ENCODE data around the gene EPAS1. TPM values are rescaled to one million over a fixed set of nuclear protein-coding genes. Genes with fewer than 3 reads are reported as not detected.
A peak's percentile ranks its signal among the peaks of the same experiment; 100 is the strongest.

EPAS1 gene
- total RNA-seq, 4 donors from 2014 or later = 102 to 260 (median 167) TPM

- Histone ChIP-seq H3K27ac (no peak overlapping the region), H3K27me3 (no peaks in the 10 kb centered on the region), H3K9me3 (no peaks in the 10 kb centered on the region), H3K4me3 (no peak overlapping the region), H3K36me3 (peaks cover 0 to 5% (median 0%) of the 10 kb centered on the region in 4 donors), H3K4me1 (no peaks in the 10 kb centered on the region)
- DNase-seq = no peak
- TF ChIP-seq CTCF (IDR thresholded peaks at IDR 0.05) (no peak), POLR2AphosphoS5 (IDR thresholded peaks at IDR 0.05) (peak in 1 of 3 donors; percentile 9), EP300 (IDR thresholded peaks at IDR 0.05; ENCODE audit: low read depth) (no peak), POLR2A (IDR thresholded peaks at IDR 0.05) (no peak)
- intact Hi-C loops (cut with DNase I; ENCODE audit: low total_unique reads) = no loop called here
- in situ Hi-C loops (cut with MboI; ENCODE audit: low pct_ligation_motif_present in 1 of 4, low pct_unique_long_range_greater_than_20kb in 1 of 4, low sequenced_read_pairs in 3 of 4) = no loop called here
- 79% methylated on average over 5 of the region's 5 CpGs; no CpG with 5 or more reads in 1 of the 2 donors for WGBS, 2 donors (ENCODE audit: low coverage in 1 of 2)
Observed at GRCh38 chr2:46388881-46389280, 91.7 kb downstream of the EPAS1 start.

DNA sequence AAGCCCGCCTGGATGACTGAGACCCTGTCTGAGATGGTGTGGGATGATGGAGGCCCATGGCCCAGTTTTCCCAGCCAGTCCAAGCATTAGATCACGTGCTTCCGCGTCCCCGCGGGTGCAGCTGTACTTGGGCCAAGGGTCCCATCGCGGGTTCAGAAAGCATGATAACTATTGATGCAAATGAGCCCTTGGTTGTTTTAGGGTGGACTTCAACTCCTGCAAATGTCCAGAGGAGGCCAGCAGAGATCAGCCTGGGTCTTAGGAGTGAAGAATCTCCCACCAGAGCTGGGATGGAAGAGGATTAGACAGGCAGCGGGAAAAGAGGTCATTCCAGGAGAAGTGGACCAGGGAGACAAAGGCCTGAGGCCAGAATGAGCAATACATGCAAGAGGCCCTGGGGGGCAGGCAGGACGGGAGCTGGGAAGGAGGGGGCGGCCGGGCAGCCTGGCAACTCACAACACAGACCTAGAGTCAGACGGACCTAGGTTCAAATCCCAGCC lies 92.3 kb downstream of the EPAS1 start:
- DNase-seq = no peak
- in situ Hi-C loops (cut with MboI; ENCODE audit: low pct_ligation_motif_present in 1 of 4, low pct_unique_long_range_greater_than_20kb in 1 of 4, low sequenced_read_pairs in 3 of 4) = no loop called here
- intact Hi-C loops (cut with DNase I; ENCODE audit: low total_unique reads) = no loop called here
- Histone ChIP-seq H3K27ac (no peak overlapping the region), H3K9me3 (no peaks in the 10 kb centered on the region), H3K4me1 (no peaks in the 10 kb centered on the region), H3K27me3 (no peaks in the 10 kb centered on the region), H3K4me3 (no peak overlapping the region), H3K36me3 (peaks cover 0 to 5% (median 0%) of the 10 kb centered on the region in 4 donors)
- TF ChIP-seq EP300 (IDR thresholded peaks at IDR 0.05; ENCODE audit: low read depth) = no peak
- no peak for TF ChIP-seq POLR2A (IDR thresholded peaks at IDR 0.05)
- no peak for TF ChIP-seq CTCF (IDR thresholded peaks at IDR 0.05)
- no peak for TF ChIP-seq POLR2AphosphoS5 (IDR thresholded peaks at IDR 0.05)
- WGBS, 2 donors (ENCODE audit: low coverage in 1 of 2) = 89 to 100% methylated on average over 3 to 13 of the region's 13 CpGs

- H3K4me1 ChIP-seq = no peaks in the 10 kb centered on the region
- TF ChIP-seq EP300 (IDR thresholded peaks at IDR 0.05; ENCODE audit: low read depth) (no peak), CTCF (IDR thresholded peaks at IDR 0.05) (no peak), POLR2AphosphoS5 (IDR thresholded peaks at IDR 0.05) (no peak), POLR2A (IDR thresholded peaks at IDR 0.05) (no peak)
- intact Hi-C loops (cut with DNase I; ENCODE audit: low total_unique reads) = no loop called here
- in situ Hi-C loops (cut with MboI; ENCODE audit: low pct_ligation_motif_present in 1 of 4, low pct_unique_long_range_greater_than_20kb in 1 of 4, low sequenced_read_pairs in 3 of 4) = no loop called here
- H3K4me3 ChIP-seq = no peak overlapping the region
- H3K27ac ChIP-seq = no peak overlapping the region
- no peaks in the 10 kb centered on the region for H3K9me3 ChIP-seq
- WGBS, 2 donors (ENCODE audit: low coverage in 1 of 2) = 86 to 93% methylated on average over 3 of the region's 3 CpGs
- no peak for DNase-seq
- H3K27me3 ChIP-seq = no peaks in the 10 kb centered on the region
- H3K36me3 ChIP-seq = peaks cover 0 to 1% (median 0%) of the 10 kb centered on the region in 4 donors
Observed at GRCh38 chr2:46390036-46390435, 92.8 kb downstream of the EPAS1 start.

DNA sequence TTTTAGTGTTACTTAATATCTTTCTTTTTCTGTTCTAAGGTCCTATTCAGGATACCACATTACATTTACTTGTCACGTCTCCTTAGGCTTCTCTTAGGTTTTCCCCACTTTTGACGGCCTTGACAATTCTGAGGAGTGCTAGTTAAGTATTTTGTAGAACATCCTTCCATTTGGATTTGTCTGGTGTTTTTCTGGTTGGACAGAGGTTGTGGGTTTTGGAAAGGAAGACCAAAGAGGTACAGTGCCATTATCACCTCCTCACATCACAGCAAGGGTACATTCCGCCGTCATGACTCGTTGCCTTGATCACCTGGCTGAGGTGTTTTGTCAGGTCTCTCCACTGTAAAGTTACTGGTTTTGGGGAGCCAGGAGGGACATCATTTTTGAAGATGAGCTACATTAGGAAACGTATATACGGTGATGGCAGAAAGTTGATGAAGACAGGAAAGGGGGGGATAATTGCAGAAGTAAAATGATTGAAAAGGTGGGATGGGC lies 93.7 kb downstream of the EPAS1 start:
- Histone ChIP-seq H3K27me3 (no peaks in the 10 kb centered on the region), H3K4me3 (no peak overlapping the region), H3K9me3 (no peaks in the 10 kb centered on the region), H3K4me1 (no peaks in the 10 kb centered on the region), H3K36me3 (no peaks in the 10 kb centered on the region), H3K27ac (no peak overlapping the region)
- in situ Hi-C loops (cut with MboI; ENCODE audit: low pct_ligation_motif_present in 1 of 4, low pct_unique_long_range_greater_than_20kb in 1 of 4, low sequenced_read_pairs in 3 of 4) (no loop called here), intact Hi-C loops (cut with DNase I; ENCODE audit: low total_unique reads) (no loop called here)
- no peak for DNase-seq
- no peak for TF ChIP-seq POLR2AphosphoS5 (IDR thresholded peaks at IDR 0.05)
- no peak for TF ChIP-seq EP300 (IDR thresholded peaks at IDR 0.05; ENCODE audit: low read depth)
- TF ChIP-seq POLR2A (IDR thresholded peaks at IDR 0.05) = no peak
- no peak for TF ChIP-seq CTCF (IDR thresholded peaks at IDR 0.05)
- WGBS, 2 donors (ENCODE audit: low coverage in 1 of 2) = 95 to 97% methylated on average over 7 of the region's 7 CpGs

Measured in transverse colon (tissue), 4 donors.